Measurements from ENCODE around the gene ATP9A. TPM values are rescaled to one million over a fixed set of nuclear protein-coding genes. Genes with fewer than 3 reads are reported as not detected.

The ATP9A gene
- total RNA-seq, 1 donor from 2014 or later, result 88.1 TPM

GRCh38 chr20:51562332-51563173 is 205.6 kb downstream of the ATP9A start:
- Mint-ChIP-seq H3K9me3 (ENCODE audit: low read depth) (no peaks in the 10 kb centered on the region), H3K36me3 (ENCODE audit: insufficient read depth) (no peaks in the 10 kb centered on the region), H3K27me3 (peaks cover 60% of the 10 kb centered on the region), H3K4me3 (ENCODE audit: low read depth) (peak overlapping the region; percentile 72), H3K4me1 (ENCODE audit: low read depth) (peaks cover 19% of the 10 kb centered on the region), H3K27ac (peak overlapping the region; percentile 41)
- TF ChIP-seq CTCF (IDR thresholded peaks at IDR 0.05; ENCODE audit: unreplicated experiment), result peak; percentile 36
- DNase-seq (ENCODE audit: low spot score, unreplicated experiment), result peak; percentile 37

GRCh38 chr20:51562027-51562331 is 206.2 kb downstream of the ATP9A start:
- Mint-ChIP-seq H3K36me3 (ENCODE audit: insufficient read depth) (no peaks in the 10 kb centered on the region), H3K27ac (no peak overlapping the region), H3K4me3 (ENCODE audit: low read depth) (peak overlapping the region; percentile 72), H3K27me3 (peaks cover 61% of the 10 kb centered on the region), H3K4me1 (ENCODE audit: low read depth) (peaks cover 19% of the 10 kb centered on the region), H3K9me3 (ENCODE audit: low read depth) (no peaks in the 10 kb centered on the region)
- TF ChIP-seq CTCF (IDR thresholded peaks at IDR 0.05; ENCODE audit: unreplicated experiment), result no peak
- DNase-seq (ENCODE audit: low spot score, unreplicated experiment), result no peak

GRCh38 chr20:51560550-51561307 is 207.5 kb downstream of the ATP9A start:
- H3K27ac Mint-ChIP-seq, result no peak overlapping the region
- H3K4me1 Mint-ChIP-seq (ENCODE audit: low read depth), result peaks cover 19% of the 10 kb centered on the region
- no peak overlapping the region for H3K4me3 Mint-ChIP-seq (ENCODE audit: low read depth)
- no peaks in the 10 kb centered on the region for H3K36me3 Mint-ChIP-seq (ENCODE audit: insufficient read depth)
- TF ChIP-seq CTCF (IDR thresholded peaks at IDR 0.05; ENCODE audit: unreplicated experiment), result no peak
- H3K9me3 Mint-ChIP-seq (ENCODE audit: low read depth), result no peaks in the 10 kb centered on the region
- H3K27me3 Mint-ChIP-seq, result peaks cover 56% of the 10 kb centered on the region
- DNase-seq (ENCODE audit: low spot score, unreplicated experiment), result no peak

- Mint-ChIP-seq H3K4me3 (ENCODE audit: low read depth) (no peak overlapping the region), H3K36me3 (ENCODE audit: insufficient read depth) (no peaks in the 10 kb centered on the region), H3K4me1 (ENCODE audit: low read depth) (peaks cover 19% of the 10 kb centered on the region), H3K9me3 (ENCODE audit: low read depth) (no peaks in the 10 kb centered on the region), H3K27ac (no peak overlapping the region), H3K27me3 (peaks cover 56% of the 10 kb centered on the region)
- no peak for TF ChIP-seq CTCF (IDR thresholded peaks at IDR 0.05; ENCODE audit: unreplicated experiment)
- no peak for DNase-seq (ENCODE audit: low spot score, unreplicated experiment)
These were observed 208.1 kb downstream of the ATP9A start for GRCh38 chr20:51560042-51560441.

- H3K9me3 Mint-ChIP-seq (ENCODE audit: low read depth), result no peaks in the 10 kb centered on the region
- H3K4me3 Mint-ChIP-seq (ENCODE audit: low read depth), result no peak overlapping the region
- no peaks in the 10 kb centered on the region for H3K4me1 Mint-ChIP-seq (ENCODE audit: low read depth)
- no peaks in the 10 kb centered on the region for H3K36me3 Mint-ChIP-seq (ENCODE audit: insufficient read depth)
- TF ChIP-seq CTCF (IDR thresholded peaks at IDR 0.05; ENCODE audit: unreplicated experiment), result no peak
- no peak for DNase-seq (ENCODE audit: low spot score, unreplicated experiment)
- no peak overlapping the region for H3K27ac Mint-ChIP-seq
- H3K27me3 Mint-ChIP-seq, result peaks cover 25% of the 10 kb centered on the region
These were observed 213.5 kb downstream of the ATP9A start for GRCh38 chr20:51554538-51555165.

Data from progenitor cell of endocrine pancreas (in vitro differentiated cells).